Measurements from ENCODE around the gene GTF2H4.

GTF2H4 gene

GRCh38 chr6:30882759-30883684, 25.0 kb upstream of the GTF2H4 start:
- DNase-seq (ENCODE audit: low read depth in 3 of 3): peak in 1 of 3 experiments; percentile 25

- peak in 1 of 3 experiments; percentile 59 for DNase-seq (ENCODE audit: low read depth in 3 of 3)
Measured at GRCh38 chr6:30883685-30884520, 24.1 kb upstream of the GTF2H4 start, which contains the start of gene DDR1. Gene DDR1 (plus strand): TSS chr6:30884519. CDS start chr6:30888730, 4,211 bp downstream.

- DNase-seq (ENCODE audit: low read depth in 3 of 3): peak in 1 of 3 experiments; percentile 52
Measured at GRCh38 chr6:30884521-30885480, 23.2 kb upstream of the GTF2H4 start.

DNA sequence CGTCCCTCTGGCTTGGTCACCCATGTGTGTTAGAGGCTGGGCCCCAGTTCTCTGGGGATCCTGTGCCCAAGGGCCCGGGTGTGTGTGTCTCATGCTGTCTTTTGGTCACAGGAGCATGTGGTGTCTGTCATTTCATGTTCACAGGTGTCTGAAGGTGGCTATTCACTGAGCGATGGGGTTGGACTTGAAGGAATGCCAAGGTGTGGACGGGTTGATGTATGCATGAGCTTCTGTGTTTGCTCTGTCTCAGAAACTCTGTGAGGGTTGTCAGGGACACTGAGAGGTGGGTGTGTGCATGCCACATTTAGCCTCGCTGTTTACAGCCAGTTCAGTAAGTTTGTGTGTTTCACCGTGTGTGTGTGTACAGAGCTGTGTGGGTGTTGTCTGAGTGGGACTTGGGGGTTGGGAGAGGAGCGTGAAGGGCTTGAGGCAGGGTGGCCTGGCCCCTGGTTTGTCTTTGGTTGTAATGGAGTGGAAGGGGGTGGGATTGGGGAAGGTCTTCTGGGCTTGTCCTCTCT, 22.5 kb upstream of the GTF2H4 start:
- no peak for DNase-seq (ENCODE audit: low read depth in 3 of 3)

DNA sequence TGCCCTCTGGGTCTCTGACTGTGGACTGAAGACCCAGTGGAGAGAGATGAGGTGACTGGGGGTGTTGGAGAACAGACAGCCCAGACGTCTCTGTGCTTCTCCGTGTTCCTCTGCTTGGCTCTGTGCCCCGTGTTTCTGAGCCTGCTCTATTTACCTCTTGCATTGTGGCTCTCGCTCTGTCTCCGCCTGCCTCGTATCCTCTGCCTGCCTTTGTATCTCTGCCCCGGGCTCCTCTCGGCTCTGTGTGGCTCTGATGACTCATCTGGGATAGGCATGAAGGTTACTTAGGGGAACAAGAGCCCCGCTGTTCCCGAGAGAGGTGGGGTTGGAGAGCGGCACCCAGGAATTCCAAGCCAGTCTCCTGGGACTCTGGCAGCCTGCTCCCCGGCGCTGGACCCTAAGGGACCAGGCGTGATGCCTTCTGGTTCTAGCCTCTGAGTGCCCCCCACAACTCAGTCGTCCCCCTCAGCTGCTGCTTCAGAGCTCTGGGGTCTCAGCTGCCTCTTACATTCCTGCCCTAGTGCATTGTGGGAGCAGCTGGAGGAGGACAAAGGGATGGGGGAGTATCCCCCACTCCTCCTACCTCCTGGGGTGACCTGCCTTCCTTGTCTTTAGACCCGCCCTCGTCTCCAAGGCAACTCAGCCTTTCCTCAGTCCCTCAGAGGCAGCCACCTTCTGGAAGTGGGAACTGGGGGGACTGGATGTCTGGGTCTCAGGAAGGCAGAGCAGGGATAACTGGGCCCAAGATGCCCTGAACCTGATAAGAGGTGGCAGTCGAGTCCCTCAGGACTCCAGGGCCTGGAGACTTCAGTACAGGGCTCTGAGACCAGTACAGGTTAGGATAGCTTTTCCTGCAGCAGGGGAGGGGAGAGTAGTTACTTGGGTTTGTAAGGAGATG, 21.8 kb upstream of the GTF2H4 start:
- peak in 1 of 3 experiments; percentile 21 for DNase-seq (ENCODE audit: low read depth in 3 of 3)

DNA sequence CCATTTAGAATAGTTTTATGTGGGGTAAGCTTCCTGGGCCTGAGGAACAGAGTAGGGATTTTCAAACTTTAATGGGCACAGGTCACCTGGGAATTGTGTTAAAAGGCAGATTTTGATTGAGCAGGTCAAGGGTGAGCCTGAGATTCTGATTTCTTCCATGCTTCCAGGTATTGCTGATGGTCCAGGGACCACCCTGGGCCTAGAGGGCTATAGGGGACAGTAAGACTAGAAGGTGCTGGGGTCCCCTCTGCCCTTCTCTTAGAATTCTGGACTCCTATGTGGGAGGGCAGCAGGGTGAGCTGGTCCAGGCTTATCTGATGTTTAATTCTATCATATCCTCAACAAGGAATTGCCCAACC, 21.1 kb upstream of the GTF2H4 start:
- no peak for DNase-seq (ENCODE audit: low read depth in 3 of 3)

DNA sequence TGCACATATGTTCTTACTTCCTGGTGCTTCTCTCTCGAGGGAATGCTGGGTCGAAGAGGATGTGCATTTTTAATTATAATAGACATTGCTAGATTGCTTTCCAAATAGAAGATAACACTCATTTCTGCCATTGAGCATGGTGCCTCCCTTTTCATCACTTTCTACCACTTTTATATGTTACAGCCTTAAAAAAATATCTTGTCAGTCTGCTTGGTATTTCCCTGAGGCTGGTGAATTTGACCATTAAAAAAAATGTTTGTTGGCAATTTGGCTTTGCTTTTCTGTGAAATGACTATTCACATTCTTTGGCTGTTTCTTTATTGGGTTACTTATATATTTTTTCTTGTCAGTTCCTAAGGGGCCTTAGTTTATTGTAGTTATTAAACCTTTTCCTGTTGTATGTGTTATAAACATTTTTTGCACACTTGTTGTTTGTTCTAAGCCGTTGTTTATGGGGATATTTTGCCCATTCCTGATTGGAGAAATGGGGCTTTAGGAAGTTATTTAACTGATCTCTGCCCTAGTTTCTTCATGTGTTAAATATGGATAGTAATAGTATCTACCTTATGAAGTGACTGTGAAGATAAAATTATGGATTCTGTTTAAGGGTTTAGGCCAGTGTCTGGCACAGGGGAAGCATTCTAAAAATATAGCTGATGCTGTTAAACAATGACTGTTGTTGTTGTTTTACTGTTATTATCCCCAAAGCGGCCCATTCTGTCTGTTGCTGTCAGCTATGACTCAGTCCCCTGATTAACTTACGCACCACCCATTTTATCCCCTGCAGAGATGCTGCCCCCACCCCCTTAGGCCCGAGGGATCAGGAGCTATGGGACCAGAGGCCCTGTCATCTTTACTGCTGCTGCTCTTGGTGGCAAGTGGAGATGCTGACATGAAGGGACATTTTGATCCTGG, 19.8 kb upstream of the GTF2H4 start:
- no peak for DNase-seq (ENCODE audit: low read depth in 3 of 3)

DNA sequence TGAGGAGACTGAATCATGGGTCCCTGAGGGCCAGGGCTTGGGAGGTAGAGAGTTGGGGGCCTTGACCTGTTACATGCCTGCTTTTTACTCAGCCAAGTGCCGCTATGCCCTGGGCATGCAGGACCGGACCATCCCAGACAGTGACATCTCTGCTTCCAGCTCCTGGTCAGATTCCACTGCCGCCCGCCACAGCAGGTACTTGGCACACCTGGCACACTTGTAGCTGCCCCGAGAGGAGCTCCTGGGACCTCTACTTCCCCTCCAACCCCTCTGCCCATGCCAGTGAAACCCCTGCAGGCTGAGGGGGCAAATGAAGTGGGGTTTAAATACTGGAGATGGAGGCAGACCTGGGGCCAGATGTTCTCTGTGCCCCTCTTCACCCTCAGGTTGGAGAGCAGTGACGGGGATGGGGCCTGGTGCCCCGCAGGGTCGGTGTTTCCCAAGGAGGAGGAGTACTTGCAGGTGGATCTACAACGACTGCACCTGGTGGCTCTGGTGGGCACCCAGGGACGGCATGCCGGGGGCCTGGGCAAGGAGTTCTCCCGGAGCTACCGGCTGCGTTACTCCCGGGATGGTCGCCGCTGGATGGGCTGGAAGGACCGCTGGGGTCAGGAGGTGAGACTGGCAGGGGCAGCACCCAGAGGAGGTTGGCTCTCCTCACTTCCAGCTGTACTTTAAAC, 19.1 kb upstream of the GTF2H4 start:
- no peak for DNase-seq (ENCODE audit: low read depth in 3 of 3)

- no peak for DNase-seq (ENCODE audit: low read depth in 3 of 3)
Measured at GRCh38 chr6:30889496-30889885, 18.5 kb upstream of the GTF2H4 start.

DNA sequence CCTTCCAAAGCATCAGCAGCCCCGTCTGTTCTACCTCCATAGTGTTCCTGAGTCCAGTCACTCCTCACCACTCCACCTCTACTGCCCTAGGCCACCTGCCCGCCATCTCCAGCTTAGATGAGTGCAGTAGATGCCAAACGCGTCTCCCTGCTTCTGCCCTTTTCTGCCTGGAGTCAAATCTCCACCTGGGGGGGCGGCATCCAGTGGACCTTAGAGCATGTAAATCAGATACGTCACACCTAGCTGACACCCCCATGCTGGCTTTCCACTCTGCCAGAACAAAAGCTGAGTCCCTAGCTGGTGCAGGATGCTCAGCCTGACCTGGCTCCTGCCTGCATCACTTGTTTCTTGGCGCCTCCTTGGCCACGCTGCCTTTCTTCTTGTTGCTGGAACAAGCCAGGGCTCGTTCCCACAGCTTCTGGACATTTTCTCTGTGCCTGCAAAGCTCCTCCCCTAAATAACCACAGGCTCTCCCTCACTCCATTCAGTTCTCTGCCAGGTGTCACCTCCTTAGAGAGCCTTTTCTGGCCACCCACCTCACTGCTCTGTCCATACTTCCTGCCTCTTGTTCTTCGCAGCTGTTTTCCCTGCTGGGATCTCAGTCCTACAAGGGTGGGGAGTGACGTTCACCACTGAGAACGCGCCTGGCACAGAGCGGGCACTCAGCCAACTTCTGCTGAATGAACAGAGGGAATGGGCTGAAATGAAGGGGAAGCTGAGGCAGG, 17.9 kb upstream of the GTF2H4 start:
- DNase-seq (ENCODE audit: low read depth in 3 of 3): no peak

- no peak for DNase-seq (ENCODE audit: low read depth in 3 of 3)
Measured at GRCh38 chr6:30890646-30891449, 17.2 kb upstream of the GTF2H4 start.

- DNase-seq (ENCODE audit: low read depth in 3 of 3): no peak
Measured at GRCh38 chr6:30891450-30891723, 16.6 kb upstream of the GTF2H4 start.

DNA sequence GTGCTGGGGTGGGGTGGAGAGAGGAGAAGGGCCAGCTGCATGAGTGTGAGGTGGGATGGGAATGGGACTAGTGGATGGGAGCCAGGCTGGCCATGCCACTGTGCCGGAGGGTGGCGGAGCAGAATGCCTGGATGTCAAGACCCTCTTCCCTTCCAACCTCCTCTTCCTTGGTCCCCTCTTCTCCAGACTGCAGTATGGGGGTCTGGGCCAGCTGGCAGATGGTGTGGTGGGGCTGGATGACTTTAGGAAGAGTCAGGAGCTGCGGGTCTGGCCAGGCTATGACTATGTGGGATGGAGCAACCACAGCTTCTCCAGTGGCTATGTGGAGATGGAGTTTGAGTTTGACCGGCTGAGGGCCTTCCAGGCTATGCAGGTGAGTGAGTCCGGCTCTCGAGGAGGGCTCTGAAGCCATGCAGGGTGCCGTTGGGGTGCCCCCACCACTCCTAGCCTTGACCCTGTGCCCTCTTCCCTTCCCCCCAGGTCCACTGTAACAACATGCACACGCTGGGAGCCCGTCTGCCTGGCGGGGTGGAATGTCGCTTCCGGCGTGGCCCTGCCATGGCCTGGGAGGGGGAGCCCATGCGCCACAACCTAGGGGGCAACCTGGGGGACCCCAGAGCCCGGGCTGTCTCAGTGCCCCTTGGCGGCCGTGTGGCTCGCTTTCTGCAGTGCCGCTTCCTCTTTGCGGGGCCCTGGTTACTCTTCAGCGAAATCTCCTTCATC, 16.0 kb upstream of the GTF2H4 start:
- DNase-seq (ENCODE audit: low read depth in 3 of 3): no peak

GRCh38 chr6:30893001-30893591, 14.9 kb upstream of the GTF2H4 start:
- DNase-seq (ENCODE audit: low read depth in 3 of 3): no peak

GRCh38 chr6:30893666-30894065, 14.3 kb upstream of the GTF2H4 start:
- DNase-seq (ENCODE audit: low read depth in 3 of 3): no peak

DNA sequence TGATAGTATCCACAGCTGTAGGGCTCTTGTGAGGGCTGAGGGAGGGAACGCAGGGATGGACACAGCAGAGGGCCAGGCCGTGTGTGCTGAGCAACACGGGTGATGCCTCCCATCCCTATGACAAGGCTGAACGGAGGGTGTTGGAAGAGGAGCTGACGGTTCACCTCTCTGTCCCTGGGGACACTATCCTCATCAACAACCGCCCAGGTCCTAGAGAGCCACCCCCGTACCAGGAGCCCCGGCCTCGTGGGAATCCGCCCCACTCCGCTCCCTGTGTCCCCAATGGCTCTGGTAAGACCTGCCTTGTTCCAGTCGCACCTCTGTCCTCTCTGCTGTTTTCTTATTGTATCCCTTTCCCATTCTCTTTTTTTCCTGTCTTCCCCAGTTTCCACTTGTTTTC, 13.6 kb upstream of the GTF2H4 start:
- no peak for DNase-seq (ENCODE audit: low read depth in 3 of 3)

All from stimulated activated CD4-positive, alpha-beta T cell treated with anti-CD3 and anti-CD28 coated beads, TNF-alpha, amount 100 ng/mL, for 24 hours (primary cell).